Stimulated activated naive CD4-positive, alpha-beta T cell (primary cell): Measurements from ENCODE around the gene PCDHB6.
A peak's percentile ranks its signal among the peaks of the same experiment; 100 is the strongest.
"Not testable (repeated sequence)": the region's sequence is repeated elsewhere in the genome, so short reads cannot be mapped to it uniquely, and the experiment has no call there.

Source experiments
- DNase-seq, 6 experiments: peaks; one replicate each; lab custom pipeline; 2025; lab: John Stamatoyannopoulos, UW

Gene PCDHB6

GRCh38 chr5:141172381-141173204, 22.7 kb downstream of the PCDHB6 start, which contains the start of gene PCDHB7:
TSS of gene PCDHB7 (plus strand) at chr5:141172644. CDS start at chr5:141172836, 192 bp downstream.
- DNase-seq = peak in 2 of 6 experiments; percentile 3 to 7

- not testable (repeated sequence) for DNase-seq
Observed at GRCh38 chr5:141174291-141175104, 24.6 kb downstream of the PCDHB6 start.

GRCh38 chr5:141175933-141176332, 26.1 kb downstream of the PCDHB6 start:
- DNase-seq = no peak

- DNase-seq = peak in 1 of 6 experiments; percentile 3
Observed at GRCh38 chr5:141177577-141178191, 27.8 kb downstream of the PCDHB6 start, which contains the start of gene PCDHB8. TSS of gene PCDHB8 (plus strand) at chr5:141177790. CDS start at chr5:141178035, 245 bp downstream.

- DNase-seq = not testable (repeated sequence)
Observed at GRCh38 chr5:141179371-141179770, 29.5 kb downstream of the PCDHB6 start.

GRCh38 chr5:141179876-141180275, 30.0 kb downstream of the PCDHB6 start:
- DNase-seq = not testable (repeated sequence)

GRCh38 chr5:141180313-141180712, 30.5 kb downstream of the PCDHB6 start:
- DNase-seq = no peak

GRCh38 chr5:141182248-141182647, 32.4 kb downstream of the PCDHB6 start, which contains the start of gene PCDHB16:
TSS of gene PCDHB16 (plus strand) at chr5:141182387. CDS start at chr5:141182560, 173 bp downstream.
- no peak for DNase-seq

GRCh38 chr5:141184117-141184855, 34.4 kb downstream of the PCDHB6 start:
- not testable (repeated sequence) for DNase-seq

GRCh38 chr5:141186897-141187512, 37.1 kb downstream of the PCDHB6 start, which contains the start of gene PCDHB9:
TSS of gene PCDHB9 (plus strand) at chr5:141187161. CDS start at chr5:141187319, 158 bp downstream.
- no peak for DNase-seq

- DNase-seq = not testable (repeated sequence)
Observed at GRCh38 chr5:141188682-141189081, 38.8 kb downstream of the PCDHB6 start.

- not testable (repeated sequence) for DNase-seq
Observed at GRCh38 chr5:141189131-141189530, 39.3 kb downstream of the PCDHB6 start.

GRCh38 chr5:141192110-141192725, 42.4 kb downstream of the PCDHB6 start, which contains the start of gene PCDHB10:
TSS of gene PCDHB10 (plus strand) at chr5:141192353. CDS start at chr5:141192553, 200 bp downstream.
- no peak for DNase-seq

GRCh38 chr5:141194332-141194731, 44.5 kb downstream of the PCDHB6 start:
- DNase-seq = not testable (repeated sequence)

GRCh38 chr5:141196363-141196762, 46.5 kb downstream of the PCDHB6 start:
- DNase-seq = no peak

- no peak for DNase-seq
Observed at GRCh38 chr5:141199359-141200235, 49.7 kb downstream of the PCDHB6 start, which contains the start of gene PCDHB11. TSS of gene PCDHB11 (plus strand) at chr5:141199627. CDS start at chr5:141199775, 148 bp downstream.

GRCh38 chr5:141201126-141201525, 51.3 kb downstream of the PCDHB6 start:
- not testable (repeated sequence) for DNase-seq

- not testable (repeated sequence) for DNase-seq
Observed at GRCh38 chr5:141201646-141202045, 51.8 kb downstream of the PCDHB6 start.
